ENCODE results near the gene STK36. TPM values are rescaled to one million over a fixed set of nuclear protein-coding genes. Genes with fewer than 3 reads are reported as not detected.

STK36 gene
- total RNA-seq, 1 experiment from 2014 or later: 38.7 TPM

GRCh38 chr2:218711550-218711929 lies 39.7 kb downstream of the STK36 start:
- no peak overlapping the region for H3K27ac ChIP-seq (ENCODE audit: insufficient read length, low read depth, low read length)
- peak overlapping the region in 2 of 3 experiments; percentile 87 to 96; a peak in 3 of 7 replicates for H3K27ac Mint-ChIP-seq

More at GRCh38 chr2:218711550-218711929, 39.7 kb downstream of the STK36 start:
- Histone ChIP-seq H3K23ac (ENCODE audit: insufficient read length, low read depth, low read length) (no peak overlapping the region), H4K20me1 (ENCODE audit: control insufficient read depth, insufficient read depth, insufficient read length) (no peaks in the 10 kb centered on the region), H3K79me2 (ENCODE audit: insufficient read depth, low read length) (peaks cover 16% of the 10 kb centered on the region; the same call in 1 of the 2 replicates), H3K23me2 (ENCODE audit: insufficient read length, low read depth, low read length, poor library complexity, severe bottlenecking) (no peaks in the 10 kb centered on the region), H3K9me3 (ENCODE audit: control insufficient read depth, low read depth, low read length) (no peaks in the 10 kb centered on the region), H4K91ac (ENCODE audit: insufficient read length, low read depth, low read length) (no peak overlapping the region), H3K9ac (ENCODE audit: extremely low read depth, insufficient read length, low read length) (peak overlapping the region; percentile 59), H3K14ac (ENCODE audit: insufficient read depth, low read length) (no peak overlapping the region), H2BK20ac (ENCODE audit: low read depth, low read length, poor library complexity, severe bottlenecking) (no peak overlapping the region), H3K56ac (ENCODE audit: insufficient read length, low read depth, low read length) (no peak overlapping the region), H2BK12ac (ENCODE audit: insufficient read length, low read depth, low read length) (no peak overlapping the region), H3T11ph (ENCODE audit: low read length) (no peak overlapping the region), H4K8ac (replicated peaks; ENCODE audit: insufficient read length, low read depth, low read length) (no peak overlapping the region), H2BK15ac (ENCODE audit: low read depth, low read length) (no peak overlapping the region), H2AFZ (ENCODE audit: low read length) (no peak overlapping the region), H2AK5ac (ENCODE audit: insufficient read length, low read length) (no peak overlapping the region), H3K4me1 (ENCODE audit: insufficient read depth, low read length) (no peaks in the 10 kb centered on the region), H2BK5ac (ENCODE audit: insufficient read length, low read length) (no peak overlapping the region), H3K4ac (ENCODE audit: low read depth, low read length) (no peak overlapping the region), H3K18ac (ENCODE audit: insufficient read length, low read depth, low read length) (no peak overlapping the region), H3K4me2 (ENCODE audit: insufficient read depth, insufficient read length, low read length) (peak overlapping the region; percentile 75), H3K27me3 (ENCODE audit: insufficient read depth, low read length) (no peaks in the 10 kb centered on the region), H3K79me1 (ENCODE audit: insufficient read depth, low read depth, low read length, poor library complexity, severe bottlenecking) (peaks cover 8% of the 10 kb centered on the region), H2BK120ac (ENCODE audit: low read depth, low read length, poor library complexity, severe bottlenecking) (no peak overlapping the region), H4K5ac (ENCODE audit: insufficient read length, low read depth, low read length) (no peak overlapping the region)
- no peak for TF ChIP-seq CTCF (conservative IDR thresholded peaks at IDR 0.05)
- H3K9me3 Mint-ChIP-seq: peaks cover 0 to 4% of the 10 kb centered on the region in 2 experiments; a peak in 3 of 5 replicates
- peaks cover 8 to 18% of the 10 kb centered on the region in 2 experiments for H3K4me1 Mint-ChIP-seq
- peak overlapping the region; percentile 96 to 98 for H3K4me3 Mint-ChIP-seq
- H3K27me3 Mint-ChIP-seq (ENCODE audit: low read depth): no peaks in the 10 kb centered on the region; the same call in 1 of the 2 replicates
- no CpG with 5 or more reads among the region's 5 CpGs for WGBS (ENCODE audit: extremely low coverage, insufficient read length, low lambda C conversion rate)
- H3K36me3 Mint-ChIP-seq (ENCODE audit: insufficient read depth in 1 of 3, low read depth in 3 of 3): peaks cover 5 to 20% (median 5%) of the 10 kb centered on the region in 3 experiments; a peak in 5 of 7 replicates
- no peak for DNase-seq

Measured in H9 (cell line).